GM23338 (cell line): ENCODE measurements around the gene ZNF595. TPM values are rescaled to one million over a fixed set of nuclear protein-coding genes. Genes with fewer than 3 reads are reported as not detected.

Experiments used
- ATAC-seq: fragments of 200-7000 bp; cut with Tn5 transposase; 3 replicates; pipeline ENCODE4 v1.9.1; 2020
- DNase-seq: peaks from one replicate; pipeline ENCODE4 v3.0.0-alpha.2; 2015; ENCODE audit warnings: low spot score
- H2AFZ ChIP-seq: fragments of 200-600 bp; sonication (generic); 2 replicates; pipeline ENCODE4 v1.8.0; 2016; ENCODE audit warnings: antibody characterized with exemption, mild to moderate bottlenecking, moderate library complexity
- H3F3A ChIP-seq: fragments of 200-600 bp; sonication (generic); replicated peaks from 2 replicates; pipeline ENCODE4 v1.8.0; 2017; ENCODE audit warnings: antibody characterized with exemption, mixed run types, low read depth
- H3K27ac ChIP-seq: fragments of 200-600 bp; sonication (generic); 2 replicates; pipeline ENCODE4 v1.6.1; 2016; ENCODE audit warnings: low read depth
- H3K27me3 ChIP-seq: fragments of 200-600 bp; sonication (generic); 2 replicates; pipeline ENCODE4 v1.8.0; 2016; ENCODE audit warnings: mild to moderate bottlenecking, mixed run types, moderate library complexity; ENCODE audit not compliant: insufficient read depth
- H3K36me3 ChIP-seq: fragments of 200-600 bp; sonication (generic); 2 replicates; pipeline ENCODE4 v1.8.0; 2016; ENCODE audit warnings: mild to moderate bottlenecking; ENCODE audit not compliant: insufficient read depth
- H3K4me1 ChIP-seq: fragments of 200-600 bp; sonication (generic); 2 replicates; pipeline ENCODE4 v1.8.0; 2016; ENCODE audit warnings: mild to moderate bottlenecking, moderate library complexity; ENCODE audit not compliant: insufficient read depth
- H3K4me2 ChIP-seq: fragments of 200-600 bp; sonication (generic); 2 replicates; pipeline ENCODE4 v1.7.1; 2017; ENCODE audit warnings: mixed run types
- H3K4me3 ChIP-seq: fragments of 200-600 bp; sonication (generic); 2 replicates; pipeline ENCODE4 v1.6.1; 2016; ENCODE audit warnings: mixed run types
- H3K79me2 ChIP-seq: fragments of 200-600 bp; sonication (generic); replicated peaks from 2 replicates; pipeline ENCODE4 v1.8.0; 2017; ENCODE audit warnings: mild to moderate bottlenecking; ENCODE audit not compliant: insufficient read depth
- H3K9me2 ChIP-seq: fragments of 200-600 bp; sonication (generic); 2 replicates; pipeline ENCODE4 v1.8.0; 2017; ENCODE audit not compliant: insufficient read depth
- H4K20me1 ChIP-seq: fragments of 200-600 bp; sonication (generic); replicated peaks from 2 replicates; pipeline ENCODE4 v1.8.0; 2017; ENCODE audit warnings: mild to moderate bottlenecking; ENCODE audit not compliant: insufficient read depth
- H3K27ac Mint-ChIP-seq: 2 replicates; pipeline ENCODE4 v1.8.0; 2020; ENCODE audit warnings: inconsistent platforms, mild to moderate bottlenecking, moderate library complexity, mixed read lengths
- H3K27me3 Mint-ChIP-seq: 3 replicates; pipeline ENCODE4 v1.8.0; 2022; ENCODE audit warnings: low read depth, mild to moderate bottlenecking, moderate library complexity, mixed read lengths, inconsistent platforms; ENCODE audit not compliant: insufficient read depth, poor library complexity
- H3K36me3 Mint-ChIP-seq: 3 replicates; pipeline ENCODE4 v1.8.0; 2021; ENCODE audit warnings: low read depth, mild to moderate bottlenecking, inconsistent platforms, moderate library complexity, mixed read lengths
- H3K4me1 Mint-ChIP-seq: 3 replicates; pipeline ENCODE4 v1.8.0; 2020; ENCODE audit warnings: mild to moderate bottlenecking, inconsistent platforms, mixed read lengths
- H3K4me3 Mint-ChIP-seq: 3 replicates; pipeline ENCODE4 v1.8.0; 2021; ENCODE audit warnings: moderate library complexity, mild to moderate bottlenecking, inconsistent platforms, mixed read lengths
- H3K9me3 Mint-ChIP-seq: 3 replicates; pipeline ENCODE4 v1.8.0; 2020; ENCODE audit warnings: moderate library complexity, mild to moderate bottlenecking, inconsistent platforms, mixed read lengths
- CREB1 ChIP-seq: fragments of 250-450 bp; sonication (Bioruptor Pico); IDR thresholded peaks from 2 replicates; pipeline ENCODE4 v1.5.0; 2020; ENCODE audit warnings: low read depth, mild to moderate bottlenecking, moderate library complexity
- ETS1 ChIP-seq: IDR thresholded peaks from 2 replicates; pipeline ENCODE4 v1.6.1; 2016; ENCODE audit warnings: antibody characterized with exemption
- EZH2 ChIP-seq: fragments of 200-600 bp; sonication (generic); IDR thresholded peaks from one replicate; pipeline ENCODE4 v1.8.0; 2017; ENCODE audit warnings: antibody characterized with exemption, mild to moderate bottlenecking, low read depth; ENCODE audit not compliant: unreplicated experiment
- EZH2phosphoT487 ChIP-seq: fragments of 200-600 bp; sonication (generic); IDR thresholded peaks from one replicate; pipeline ENCODE4 v1.8.1; 2018; ENCODE audit warnings: antibody characterized with exemption; ENCODE audit not compliant: unreplicated experiment
- JUNB ChIP-seq: IDR thresholded peaks from one replicate; pipeline ENCODE4 v1.6.1; 2016; ENCODE audit warnings: antibody characterized with exemption; ENCODE audit not compliant: unreplicated experiment
- NANOG ChIP-seq: IDR thresholded peaks from 2 replicates; pipeline ENCODE4 v1.6.1; 2016; ENCODE audit warnings: antibody characterized with exemption, borderline replicate concordance
- POLR2AphosphoS5 ChIP-seq: IDR thresholded peaks from 2 replicates; pipeline ENCODE4 v1.6.1; 2016; ENCODE audit warnings: antibody characterized with exemption, low read depth
- STAT1 ChIP-seq: IDR thresholded peaks from one replicate; pipeline ENCODE4 v1.6.1; 2016; ENCODE audit warnings: antibody characterized with exemption; ENCODE audit not compliant: unreplicated experiment
- ZNF114 ChIP-seq: fragments of 250-450 bp; sonication (Bioruptor Pico); IDR thresholded peaks from 2 replicates; pipeline ENCODE4 v1.5.0; 2020; ENCODE audit warnings: mild to moderate bottlenecking, moderate library complexity
- ZNF331 ChIP-seq: fragments of 250-450 bp; sonication (Bioruptor Pico); IDR thresholded peaks from 2 replicates; pipeline ENCODE4 v1.5.0; 2020; ENCODE audit warnings: low read depth, mild to moderate bottlenecking, moderate library complexity
- polyA plus RNA-seq: library from polyadenylated mRNA; unstranded; fragments of >200 nt; fragmentation: Nextera tagmentation; extraction: Ambion mirVana; gene quantifications from 2 replicates; pipeline ENCODE4 v1.2.1, GENCODE V29; 2016
- total RNA-seq: library from RNA; depleted of rRNA; stranded (reverse); fragments of >200 nt; shearing (Covaris generic); gene quantifications from 2 replicates; pipeline ENCODE4 v1.2.3, GENCODE V29; 2014
- TF ChIP-seq, protein P1 (sequence below), 2 experiments: fragments of 200-600 bp in 1 of 2; sonication (generic) in 1 of 2; conservative IDR thresholded peaks; 2 replicates each; pipeline versions ENCODE4 v1.5.1 to v1.6.1; 2016 to 2017; ENCODE audit warnings: antibody characterized with exemption in 2 of 2, low read depth in 2 of 2, mild to moderate bottlenecking in 2 of 2, moderate library complexity in 1 of 2
- TF ChIP-seq, protein P2 (sequence below): fragments of 250-450 bp; sonication (Bioruptor Pico); IDR thresholded peaks from 2 replicates; pipeline ENCODE4 v1.5.0; 2020; ENCODE audit warnings: mild to moderate bottlenecking, moderate library complexity
- TF ChIP-seq, protein P3 (sequence below): IDR thresholded peaks from one replicate; pipeline ENCODE4 v1.6.1; 2018; ENCODE audit warnings: antibody characterized with exemption; ENCODE audit not compliant: unreplicated experiment

Gene ZNF595
- total and polyA plus RNA-seq, 2 experiments from 2014 or later, result 23.2 to 31.7 TPM

- H3K4me2 ChIP-seq, result no peak overlapping the region
- H3K27ac Mint-ChIP-seq, result no peak overlapping the region
- DNase-seq (no peak), ATAC-seq (no peak)
- no peaks in the 10 kb centered on the region for H3F3A ChIP-seq
- peaks cover 5% of the 10 kb centered on the region; the same call in 2 of the 3 replicates for H3K9me3 Mint-ChIP-seq
- TF ChIP-seq ZNF331 (CRISPR knock-in tag) (no peak), EZH2 (no peak), NANOG (no peak), CREB1 (CRISPR knock-in tag) (no peak), EZH2phosphoT487 (no peak), ETS1 (no peak), ZNF114 (CRISPR knock-in tag) (no peak), POLR2AphosphoS5 (no peak), STAT1 (no peak), JUNB (no peak)
- TF ChIP-seq, protein P1, sequence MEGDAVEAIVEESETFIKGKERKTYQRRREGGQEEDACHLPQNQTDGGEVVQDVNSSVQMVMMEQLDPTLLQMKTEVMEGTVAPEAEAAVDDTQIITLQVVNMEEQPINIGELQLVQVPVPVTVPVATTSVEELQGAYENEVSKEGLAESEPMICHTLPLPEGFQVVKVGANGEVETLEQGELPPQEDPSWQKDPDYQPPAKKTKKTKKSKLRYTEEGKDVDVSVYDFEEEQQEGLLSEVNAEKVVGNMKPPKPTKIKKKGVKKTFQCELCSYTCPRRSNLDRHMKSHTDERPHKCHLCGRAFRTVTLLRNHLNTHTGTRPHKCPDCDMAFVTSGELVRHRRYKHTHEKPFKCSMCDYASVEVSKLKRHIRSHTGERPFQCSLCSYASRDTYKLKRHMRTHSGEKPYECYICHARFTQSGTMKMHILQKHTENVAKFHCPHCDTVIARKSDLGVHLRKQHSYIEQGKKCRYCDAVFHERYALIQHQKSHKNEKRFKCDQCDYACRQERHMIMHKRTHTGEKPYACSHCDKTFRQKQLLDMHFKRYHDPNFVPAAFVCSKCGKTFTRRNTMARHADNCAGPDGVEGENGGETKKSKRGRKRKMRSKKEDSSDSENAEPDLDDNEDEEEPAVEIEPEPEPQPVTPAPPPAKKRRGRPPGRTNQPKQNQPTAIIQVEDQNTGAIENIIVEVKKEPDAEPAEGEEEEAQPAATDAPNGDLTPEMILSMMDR (conservative IDR thresholded peaks at IDR 0.05; ENCODE audit: low read depth in 2 of 2), result no peak
- TF ChIP-seq, protein P2, sequence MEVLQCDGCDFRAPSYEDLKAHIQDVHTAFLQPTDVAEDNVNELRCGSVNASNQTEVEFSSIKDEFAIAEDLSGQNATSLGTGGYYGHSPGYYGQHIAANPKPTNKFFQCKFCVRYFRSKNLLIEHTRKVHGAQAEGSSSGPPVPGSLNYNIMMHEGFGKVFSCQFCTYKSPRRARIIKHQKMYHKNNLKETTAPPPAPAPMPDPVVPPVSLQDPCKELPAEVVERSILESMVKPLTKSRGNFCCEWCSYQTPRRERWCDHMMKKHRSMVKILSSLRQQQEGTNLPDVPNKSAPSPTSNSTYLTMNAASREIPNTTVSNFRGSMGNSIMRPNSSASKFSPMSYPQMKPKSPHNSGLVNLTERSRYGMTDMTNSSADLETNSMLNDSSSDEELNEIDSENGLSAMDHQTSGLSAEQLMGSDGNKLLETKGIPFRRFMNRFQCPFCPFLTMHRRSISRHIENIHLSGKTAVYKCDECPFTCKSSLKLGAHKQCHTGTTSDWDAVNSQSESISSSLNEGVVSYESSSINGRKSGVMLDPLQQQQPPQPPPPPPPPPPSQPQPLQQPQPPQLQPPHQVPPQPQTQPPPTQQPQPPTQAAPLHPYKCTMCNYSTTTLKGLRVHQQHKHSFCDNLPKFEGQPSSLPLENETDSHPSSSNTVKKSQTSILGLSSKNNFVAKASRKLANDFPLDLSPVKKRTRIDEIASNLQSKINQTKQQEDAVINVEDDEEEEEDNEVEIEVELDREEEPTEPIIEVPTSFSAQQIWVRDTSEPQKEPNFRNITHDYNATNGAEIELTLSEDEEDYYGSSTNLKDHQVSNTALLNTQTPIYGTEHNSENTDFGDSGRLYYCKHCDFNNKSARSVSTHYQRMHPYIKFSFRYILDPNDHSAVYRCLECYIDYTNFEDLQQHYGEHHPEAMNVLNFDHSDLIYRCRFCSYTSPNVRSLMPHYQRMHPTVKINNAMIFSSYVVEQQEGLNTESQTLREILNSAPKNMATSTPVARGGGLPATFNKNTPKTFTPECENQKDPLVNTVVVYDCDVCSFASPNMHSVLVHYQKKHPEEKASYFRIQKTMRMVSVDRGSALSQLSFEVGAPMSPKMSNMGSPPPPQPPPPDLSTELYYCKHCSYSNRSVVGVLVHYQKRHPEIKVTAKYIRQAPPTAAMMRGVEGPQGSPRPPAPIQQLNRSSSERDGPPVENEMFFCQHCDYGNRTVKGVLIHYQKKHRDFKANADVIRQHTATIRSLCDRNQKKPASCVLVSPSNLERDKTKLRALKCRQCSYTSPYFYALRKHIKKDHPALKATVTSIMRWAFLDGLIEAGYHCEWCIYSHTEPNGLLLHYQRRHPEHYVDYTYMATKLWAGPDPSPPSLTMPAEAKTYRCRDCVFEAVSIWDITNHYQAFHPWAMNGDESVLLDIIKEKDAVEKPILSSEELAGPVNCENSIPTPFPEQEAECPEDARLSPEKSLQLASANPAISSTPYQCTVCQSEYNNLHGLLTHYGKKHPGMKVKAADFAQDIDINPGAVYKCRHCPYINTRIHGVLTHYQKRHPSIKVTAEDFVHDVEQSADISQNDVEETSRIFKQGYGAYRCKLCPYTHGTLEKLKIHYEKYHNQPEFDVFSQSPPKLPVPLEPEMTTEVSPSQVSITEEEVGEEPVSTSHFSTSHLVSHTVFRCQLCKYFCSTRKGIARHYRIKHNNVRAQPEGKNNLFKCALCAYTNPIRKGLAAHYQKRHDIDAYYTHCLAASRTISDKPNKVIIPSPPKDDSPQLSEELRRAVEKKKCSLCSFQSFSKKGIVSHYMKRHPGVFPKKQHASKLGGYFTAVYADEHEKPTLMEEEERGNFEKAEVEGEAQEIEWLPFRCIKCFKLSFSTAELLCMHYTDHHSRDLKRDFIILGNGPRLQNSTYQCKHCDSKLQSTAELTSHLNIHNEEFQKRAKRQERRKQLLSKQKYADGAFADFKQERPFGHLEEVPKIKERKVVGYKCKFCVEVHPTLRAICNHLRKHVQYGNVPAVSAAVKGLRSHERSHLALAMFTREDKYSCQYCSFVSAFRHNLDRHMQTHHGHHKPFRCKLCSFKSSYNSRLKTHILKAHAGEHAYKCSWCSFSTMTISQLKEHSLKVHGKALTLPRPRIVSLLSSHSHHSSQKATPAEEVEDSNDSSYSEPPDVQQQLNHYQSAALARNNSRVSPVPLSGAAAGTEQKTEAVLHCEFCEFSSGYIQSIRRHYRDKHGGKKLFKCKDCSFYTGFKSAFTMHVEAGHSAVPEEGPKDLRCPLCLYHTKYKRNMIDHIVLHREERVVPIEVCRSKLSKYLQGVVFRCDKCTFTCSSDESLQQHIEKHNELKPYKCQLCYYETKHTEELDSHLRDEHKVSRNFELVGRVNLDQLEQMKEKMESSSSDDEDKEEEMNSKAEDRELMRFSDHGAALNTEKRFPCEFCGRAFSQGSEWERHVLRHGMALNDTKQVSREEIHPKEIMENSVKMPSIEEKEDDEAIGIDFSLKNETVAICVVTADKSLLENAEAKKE, result no peak
- TF ChIP-seq, protein P3, sequence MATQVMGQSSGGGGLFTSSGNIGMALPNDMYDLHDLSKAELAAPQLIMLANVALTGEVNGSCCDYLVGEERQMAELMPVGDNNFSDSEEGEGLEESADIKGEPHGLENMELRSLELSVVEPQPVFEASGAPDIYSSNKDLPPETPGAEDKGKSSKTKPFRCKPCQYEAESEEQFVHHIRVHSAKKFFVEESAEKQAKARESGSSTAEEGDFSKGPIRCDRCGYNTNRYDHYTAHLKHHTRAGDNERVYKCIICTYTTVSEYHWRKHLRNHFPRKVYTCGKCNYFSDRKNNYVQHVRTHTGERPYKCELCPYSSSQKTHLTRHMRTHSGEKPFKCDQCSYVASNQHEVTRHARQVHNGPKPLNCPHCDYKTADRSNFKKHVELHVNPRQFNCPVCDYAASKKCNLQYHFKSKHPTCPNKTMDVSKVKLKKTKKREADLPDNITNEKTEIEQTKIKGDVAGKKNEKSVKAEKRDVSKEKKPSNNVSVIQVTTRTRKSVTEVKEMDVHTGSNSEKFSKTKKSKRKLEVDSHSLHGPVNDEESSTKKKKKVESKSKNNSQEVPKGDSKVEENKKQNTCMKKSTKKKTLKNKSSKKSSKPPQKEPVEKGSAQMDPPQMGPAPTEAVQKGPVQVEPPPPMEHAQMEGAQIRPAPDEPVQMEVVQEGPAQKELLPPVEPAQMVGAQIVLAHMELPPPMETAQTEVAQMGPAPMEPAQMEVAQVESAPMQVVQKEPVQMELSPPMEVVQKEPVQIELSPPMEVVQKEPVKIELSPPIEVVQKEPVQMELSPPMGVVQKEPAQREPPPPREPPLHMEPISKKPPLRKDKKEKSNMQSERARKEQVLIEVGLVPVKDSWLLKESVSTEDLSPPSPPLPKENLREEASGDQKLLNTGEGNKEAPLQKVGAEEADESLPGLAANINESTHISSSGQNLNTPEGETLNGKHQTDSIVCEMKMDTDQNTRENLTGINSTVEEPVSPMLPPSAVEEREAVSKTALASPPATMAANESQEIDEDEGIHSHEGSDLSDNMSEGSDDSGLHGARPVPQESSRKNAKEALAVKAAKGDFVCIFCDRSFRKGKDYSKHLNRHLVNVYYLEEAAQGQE, result no peak
- H3K27ac ChIP-seq, result no peak overlapping the region
- peaks cover 4% of the 10 kb centered on the region; the same call in 1 of the 3 replicates for H3K36me3 Mint-ChIP-seq
- peaks cover 31% of the 10 kb centered on the region for H3K27me3 ChIP-seq
- H3K4me3 ChIP-seq, result no peak overlapping the region
- H3K4me1 Mint-ChIP-seq, result no peaks in the 10 kb centered on the region; the same call in 2 of the 3 replicates
- H3K4me1 ChIP-seq, result no peaks in the 10 kb centered on the region
- H3K36me3 ChIP-seq, result no peaks in the 10 kb centered on the region
- peaks cover 28% of the 10 kb centered on the region for H3K27me3 Mint-ChIP-seq
- H4K20me1 ChIP-seq, result no peaks in the 10 kb centered on the region
- no peak overlapping the region for H3K4me3 Mint-ChIP-seq
- H3K79me2 ChIP-seq, result no peaks in the 10 kb centered on the region
- no peak overlapping the region for H2AFZ ChIP-seq
- H3K9me2 ChIP-seq, result no peaks in the 10 kb centered on the region
Observed at GRCh38 chr4:113732-114131, 60.6 kb downstream of the ZNF595 start.
